OCI-M2 (cell line): ENCODE measurements around the gene PLXNB1.

Experiments used
- DNase-seq: peaks from one replicate; lab custom pipeline; 2025; ENCODE audit not compliant: unreplicated experiment; lab: John Stamatoyannopoulos, UW

The PLXNB1 gene

DNA sequence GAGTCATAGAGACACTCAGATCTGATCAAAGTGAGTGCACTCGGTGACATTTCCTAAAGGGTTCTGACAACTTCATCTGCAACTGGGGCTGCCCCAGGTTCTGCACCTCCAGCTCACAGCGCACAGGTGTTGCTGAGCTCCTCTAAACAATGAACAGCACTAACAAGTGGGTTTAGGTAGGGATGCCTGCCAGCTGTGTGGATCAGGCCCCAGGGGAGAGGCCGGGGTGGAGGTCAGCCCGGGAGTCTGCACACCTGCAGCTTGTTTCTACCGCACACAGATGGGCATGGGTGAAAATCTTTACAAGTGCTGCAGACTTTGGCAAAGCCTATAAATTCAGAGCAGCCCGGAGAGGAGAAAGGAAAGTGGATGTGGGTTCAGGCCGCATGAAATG lies 57.5 kb downstream of the PLXNB1 start:
- no peak for DNase-seq

DNA sequence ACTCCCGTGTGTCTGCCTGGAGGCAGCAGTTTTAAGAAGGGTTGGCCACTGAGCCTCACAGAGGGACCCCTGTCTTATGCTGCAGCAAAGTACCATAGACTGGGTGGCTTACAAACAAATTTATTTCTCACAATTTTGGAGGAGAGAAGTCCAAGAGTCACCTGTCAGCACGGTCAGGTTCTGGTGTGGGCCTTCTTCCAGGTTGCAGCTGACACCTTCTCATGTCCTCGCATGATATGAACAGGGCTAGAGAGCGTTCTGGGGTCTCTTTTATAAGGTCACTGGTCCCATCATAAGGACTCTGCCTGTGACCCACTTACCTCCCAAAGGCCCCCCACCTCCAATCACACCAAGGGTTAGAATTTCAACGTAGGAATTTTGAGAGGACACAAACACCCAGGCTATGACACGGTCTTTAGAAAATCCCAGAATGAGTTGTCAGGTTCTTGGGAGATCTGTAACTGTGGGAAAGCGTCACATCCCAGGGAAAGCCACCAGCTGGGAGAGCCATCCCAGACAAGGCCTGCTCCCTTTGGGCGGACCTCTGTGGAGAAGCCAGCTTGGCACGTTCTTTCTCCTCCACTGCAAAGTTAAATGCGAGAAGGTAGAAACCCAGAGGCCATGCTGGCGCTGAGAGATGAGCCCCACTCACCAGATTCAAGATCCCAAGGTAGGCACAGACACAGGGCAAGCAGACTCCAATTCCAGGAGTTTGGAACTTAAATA lies 58.1 kb downstream of the PLXNB1 start, which contains the start of gene FBXW12:
TSS of gene FBXW12 (plus strand) at position 569 of the 726 bp plus-strand sequence. CDS start 549 bp downstream, outside the sequence.
- no peak for DNase-seq

DNA sequence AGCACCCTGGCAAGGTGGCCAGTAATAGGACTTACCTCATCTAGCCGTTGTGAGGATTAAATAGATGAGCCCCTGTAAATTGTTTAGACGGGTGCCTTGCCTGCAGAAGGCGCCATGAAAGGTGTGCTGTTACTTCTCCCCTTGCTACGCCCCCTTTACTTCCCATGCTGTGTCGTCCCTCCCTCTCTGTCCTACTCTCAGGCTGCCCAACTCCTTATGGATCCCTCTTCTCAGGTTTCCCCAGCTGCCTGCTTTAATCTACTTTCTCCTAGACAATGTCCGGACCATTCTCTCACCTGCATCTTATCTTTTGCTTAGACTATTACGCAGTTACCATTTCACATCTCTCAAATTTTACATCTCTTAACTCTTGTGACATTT lies 59.6 kb downstream of the PLXNB1 start:
- DNase-seq: no peak

DNA sequence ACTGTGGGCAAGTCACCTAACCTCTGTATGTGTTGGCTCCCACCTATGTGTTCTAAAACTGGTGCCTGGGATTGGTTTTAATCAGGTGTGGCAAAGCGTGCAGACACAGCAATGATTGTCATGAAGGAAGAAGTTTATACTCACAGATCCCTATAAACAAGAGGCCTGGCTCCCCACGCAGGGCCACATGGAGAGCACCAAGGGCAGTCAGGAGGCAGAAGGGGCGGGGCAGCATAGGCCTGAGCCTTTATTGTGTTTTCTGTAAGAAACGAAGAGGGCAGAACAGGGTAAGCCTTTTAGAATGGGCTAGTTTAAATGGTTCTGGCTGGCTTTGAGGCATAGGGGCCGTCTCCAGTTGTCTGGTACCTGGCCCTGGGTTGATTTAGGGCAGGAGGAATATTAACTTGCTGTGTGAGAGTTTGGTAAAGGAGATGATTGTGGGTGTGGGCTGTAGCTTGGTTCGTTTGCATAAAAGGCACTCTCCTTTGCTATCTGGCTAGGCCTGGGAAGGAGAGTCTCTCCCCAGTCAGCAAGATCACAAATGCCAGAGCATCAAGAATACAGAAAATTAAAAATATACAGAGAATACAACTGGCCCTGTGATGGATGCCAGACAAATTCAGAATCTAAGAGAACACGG lies 60.1 kb downstream of the PLXNB1 start:
- no peak for DNase-seq

DNA sequence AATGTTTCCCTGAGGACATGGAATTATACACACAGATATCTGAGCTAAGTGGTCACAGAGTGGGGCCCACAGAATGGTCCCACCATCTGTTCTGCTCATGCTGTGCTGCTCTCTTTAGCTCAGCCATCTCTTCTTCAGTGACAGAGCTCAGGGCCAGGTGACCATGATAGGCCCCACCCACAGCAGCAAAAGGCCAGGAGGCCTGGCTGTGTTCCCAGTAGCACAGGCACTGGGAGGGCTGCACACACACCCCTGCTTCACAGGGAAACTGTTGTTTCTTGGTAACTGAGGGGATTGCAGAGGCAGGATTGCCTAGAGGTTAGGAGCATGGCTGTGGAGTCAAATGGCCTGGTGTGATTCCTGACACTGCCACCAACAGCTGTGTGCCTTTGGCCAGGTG lies 62.7 kb downstream of the PLXNB1 start:
- no peak for DNase-seq

DNA sequence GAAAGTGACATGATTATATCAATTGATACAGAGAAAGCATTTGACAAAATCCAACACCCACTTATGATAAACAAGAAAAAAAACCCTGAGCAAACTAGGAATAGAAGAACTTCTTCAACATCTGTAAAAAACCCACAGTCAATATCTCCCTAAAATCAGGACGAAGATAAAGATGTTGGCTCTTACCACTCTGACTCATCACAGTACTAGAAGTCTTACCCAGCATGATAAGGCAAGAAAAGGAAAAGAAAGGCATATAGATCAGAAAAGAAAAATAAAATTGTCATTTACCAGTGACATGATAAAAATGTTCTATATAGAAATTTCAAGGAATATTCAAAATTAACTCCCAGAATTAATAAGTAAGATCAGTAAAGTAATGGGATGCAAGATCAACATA lies 65.0 kb downstream of the PLXNB1 start:
- no peak for DNase-seq

DNA sequence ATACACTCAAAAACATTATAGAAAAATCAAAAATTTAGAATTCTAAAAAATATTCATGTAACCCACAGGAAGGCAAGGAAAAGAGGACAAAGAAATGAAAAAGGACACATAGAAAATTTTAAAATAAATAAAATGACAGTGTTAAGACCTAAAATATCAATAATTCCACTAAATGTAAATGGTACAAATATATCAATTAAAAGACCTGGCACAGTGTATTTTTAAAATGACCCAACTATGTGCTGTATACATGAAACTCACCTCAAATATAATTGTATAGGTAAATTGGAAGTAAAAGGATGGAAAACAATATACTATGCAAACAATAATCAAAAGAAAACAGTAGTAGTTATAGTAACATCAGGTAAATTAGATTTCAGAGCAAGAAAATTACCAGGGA lies 68.0 kb downstream of the PLXNB1 start:
- DNase-seq: no peak

DNA sequence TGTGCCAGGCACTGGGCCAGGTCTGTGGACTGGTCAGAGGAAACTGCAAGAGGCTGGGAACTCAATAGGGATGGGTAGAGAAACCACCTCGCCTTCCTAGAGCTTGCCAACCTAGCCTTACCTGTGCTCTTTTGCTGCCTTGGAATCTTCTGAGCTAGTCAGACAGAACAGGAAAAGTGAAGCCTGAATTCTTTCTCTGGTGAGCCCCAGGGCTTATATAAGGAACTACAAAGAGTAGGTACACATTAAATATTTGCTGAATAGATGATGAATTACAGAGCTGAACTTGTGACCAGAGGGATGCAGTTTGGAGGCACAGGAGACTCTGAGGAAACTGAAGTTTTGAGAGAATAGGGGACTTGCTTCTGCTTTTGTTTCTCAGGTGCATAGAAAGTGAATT lies 73.5 kb downstream of the PLXNB1 start:
- no peak for DNase-seq

DNA sequence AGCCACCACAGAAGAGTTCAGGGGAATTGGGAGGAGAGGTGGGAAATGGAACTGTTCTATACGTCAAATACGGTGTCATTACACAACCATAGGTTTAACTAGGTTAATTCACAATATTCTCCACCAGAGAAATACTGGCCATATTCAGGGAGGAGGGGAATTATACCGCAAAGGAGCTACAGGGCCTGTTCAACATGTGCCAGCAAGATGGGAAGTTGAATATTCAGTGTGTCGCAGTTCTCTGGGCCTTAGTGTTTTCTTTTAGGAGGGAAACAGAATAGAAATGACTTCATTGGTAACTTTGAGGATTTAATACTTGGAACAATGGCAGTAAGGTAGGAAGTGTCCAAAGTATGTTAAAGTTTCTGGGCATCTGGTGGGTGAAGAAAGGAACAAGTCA lies 75.9 kb downstream of the PLXNB1 start:
- no peak for DNase-seq
